GM21529 (cell line): ENCODE results near the gene PIAS4.

Experiments
- ATAC-seq: cut with Tn5 transposase; IDR thresholded peaks from one replicate; pipeline ENCODE4 v1.9.1; 2021; ENCODE audit not compliant: unreplicated experiment

PIAS4 gene

DNA sequence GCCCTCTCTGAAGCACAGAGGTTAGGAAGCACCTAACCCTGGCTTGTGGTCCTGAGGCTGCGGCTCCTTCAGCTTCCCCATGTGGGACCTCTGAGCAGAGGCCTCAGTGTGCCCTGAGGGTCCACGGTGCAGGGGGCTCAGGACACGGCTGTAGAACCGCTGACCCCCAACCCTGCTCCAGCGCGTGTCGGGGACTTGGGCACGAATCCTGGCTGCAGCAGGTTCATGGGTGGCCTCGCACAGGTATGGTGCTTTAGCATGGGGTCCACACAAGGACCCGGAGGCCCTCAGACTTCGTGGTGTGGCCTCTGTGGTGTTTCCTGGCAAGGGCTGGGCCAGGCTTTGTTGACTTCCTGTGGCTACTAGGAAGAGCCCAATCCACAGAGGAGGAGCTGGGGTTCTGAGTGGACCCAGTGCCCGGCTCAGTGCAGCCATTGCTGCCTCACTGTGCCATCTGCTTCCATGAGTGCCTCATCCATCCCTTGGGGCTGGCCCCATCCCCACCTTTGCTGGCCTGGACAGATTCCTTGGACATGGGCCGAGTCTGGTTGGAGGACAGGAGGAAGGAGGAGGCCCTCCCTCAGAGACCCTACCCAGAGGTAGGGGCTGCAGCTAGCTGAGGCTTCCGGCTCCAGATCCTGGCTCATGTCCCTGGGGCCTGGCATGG, 34.7 kb downstream of the PIAS4 start:
- ATAC-seq = no peak

DNA sequence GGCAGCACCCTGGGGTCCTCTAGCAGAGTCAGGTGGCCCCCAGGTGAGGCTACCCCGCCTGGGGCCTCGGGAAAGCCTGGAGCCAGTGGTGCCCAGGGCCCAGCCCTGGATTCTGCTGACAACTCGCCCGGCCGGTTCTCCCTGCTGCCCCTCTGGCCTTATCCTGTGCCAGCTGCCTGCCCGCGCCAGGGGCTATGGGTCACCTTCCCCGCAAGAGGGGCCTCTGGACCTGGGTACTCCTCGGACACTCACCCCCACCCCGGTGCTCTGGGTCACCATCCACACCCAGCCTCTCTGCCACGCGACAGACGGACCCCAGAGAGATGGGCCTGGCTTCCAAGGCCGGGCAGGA, 35.2 kb downstream of the PIAS4 start:
- no peak for ATAC-seq

DNA sequence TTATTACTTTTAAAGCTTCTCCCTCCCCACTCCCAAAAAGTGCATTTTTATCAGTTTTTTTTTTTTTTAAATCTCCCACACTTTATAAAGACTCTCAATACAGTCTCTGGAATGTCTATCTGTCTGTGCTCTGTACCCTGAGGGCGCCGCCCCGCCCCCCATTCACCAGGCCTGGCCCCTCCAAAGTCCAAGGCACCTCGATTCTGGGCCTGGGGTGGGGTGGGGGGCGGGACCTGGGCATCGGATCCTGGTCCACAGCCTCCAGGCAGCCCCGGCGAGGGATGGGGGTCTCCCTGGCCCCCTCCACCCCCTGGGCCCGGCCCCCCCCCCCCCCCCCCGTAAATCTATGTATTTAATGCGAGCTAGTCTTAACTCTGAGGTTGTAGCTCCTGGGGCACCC, 35.9 kb downstream of the PIAS4 start:
- ATAC-seq = no peak

DNA sequence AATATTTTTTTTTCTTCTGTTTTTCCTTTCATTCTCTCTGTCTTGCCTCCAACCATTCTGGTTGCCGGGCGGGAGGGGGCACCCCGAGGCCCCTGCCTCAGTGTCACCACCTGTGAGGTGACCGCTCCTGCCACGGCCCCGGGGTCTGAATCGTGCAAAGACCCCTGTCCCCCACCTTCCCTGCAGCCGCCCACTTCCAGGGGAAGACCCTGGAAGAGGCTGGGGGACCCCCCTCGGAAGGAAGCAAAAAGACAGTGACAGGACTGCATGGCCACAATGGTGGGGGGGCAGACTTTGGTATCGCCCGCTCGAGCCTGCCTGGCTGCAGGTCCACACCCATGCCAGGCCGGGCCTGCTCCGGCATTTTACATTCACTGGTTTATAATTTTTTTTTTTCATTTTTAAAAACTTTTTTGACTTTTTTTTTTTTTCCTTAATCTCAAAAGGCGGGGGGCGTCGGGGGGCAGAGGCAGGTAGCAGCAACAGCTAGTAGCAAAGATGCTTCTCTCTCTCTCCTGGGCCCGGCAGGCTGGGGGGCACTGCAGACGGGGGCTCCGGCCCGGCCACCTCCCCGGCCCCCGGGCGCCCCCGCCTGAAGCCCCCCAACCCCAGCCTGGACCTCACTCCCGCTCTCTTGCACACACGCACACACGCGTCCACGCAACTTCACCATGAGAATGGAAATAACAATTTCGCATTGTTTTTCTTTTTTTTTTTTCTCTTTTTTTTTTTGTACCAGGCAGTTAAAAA, 36.6 kb downstream of the PIAS4 start:
- no peak for ATAC-seq

DNA sequence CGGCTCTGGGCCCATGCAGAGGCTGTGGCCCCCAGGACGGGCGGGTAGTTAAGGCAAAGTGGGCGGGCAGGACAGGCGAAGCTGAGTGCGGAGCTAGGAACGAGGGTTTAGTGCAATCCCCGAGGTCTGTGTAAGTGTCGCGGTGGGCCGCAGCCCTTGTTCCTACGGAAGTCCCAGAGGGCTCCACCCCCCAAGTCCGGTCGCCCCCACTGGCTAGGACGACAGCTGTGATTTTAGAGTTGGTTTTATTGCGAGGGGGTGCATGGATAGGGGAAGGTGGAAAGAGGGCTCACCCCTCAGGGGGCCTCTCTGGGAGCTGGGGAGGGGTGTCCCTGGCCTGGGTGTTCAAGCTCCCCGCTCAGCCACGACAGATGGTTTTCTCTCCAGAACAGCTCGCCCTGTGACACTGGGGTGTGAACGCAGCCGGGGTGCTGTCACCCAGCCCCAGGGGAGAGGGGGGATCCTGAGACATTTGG, 37.5 kb downstream of the PIAS4 start:
- no peak for ATAC-seq

DNA sequence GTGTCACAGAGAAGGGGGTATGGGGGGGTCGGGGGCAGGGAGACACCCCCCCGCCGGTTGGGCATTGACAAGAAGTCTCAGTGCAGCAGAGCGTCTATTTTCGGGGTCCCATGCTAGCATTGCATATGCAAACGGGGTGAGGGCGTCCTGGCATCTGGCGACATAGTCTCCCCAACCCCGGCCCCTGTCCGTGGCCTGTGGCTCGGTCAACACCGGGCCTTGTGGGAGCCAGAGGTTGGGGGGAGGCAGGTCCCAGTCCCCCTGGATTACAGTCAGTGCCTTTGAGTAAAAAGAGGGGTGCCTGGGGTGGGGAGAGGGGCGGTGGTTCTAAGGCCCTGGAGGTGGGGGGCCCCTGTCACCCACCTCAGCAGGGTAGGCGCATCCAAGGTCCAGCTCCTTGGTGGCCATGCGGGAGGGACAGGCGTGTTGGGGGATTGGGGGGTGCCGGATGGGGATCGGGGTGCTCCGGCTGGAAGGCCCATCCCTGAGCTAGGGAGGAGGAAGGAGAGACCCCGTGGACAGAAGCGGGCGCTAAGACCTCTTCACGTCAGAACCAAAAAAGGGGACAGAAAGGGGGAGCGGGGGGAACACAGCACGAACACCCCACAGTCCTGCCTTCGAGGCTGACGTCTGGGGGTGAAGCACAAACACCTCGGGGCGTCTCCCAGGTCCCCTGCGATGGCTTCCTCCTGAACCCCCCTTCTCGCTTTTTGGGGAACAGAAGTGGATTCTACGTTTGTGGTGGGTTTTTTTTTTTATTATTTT, 38.2 kb downstream of the PIAS4 start:
- no peak for ATAC-seq

DNA sequence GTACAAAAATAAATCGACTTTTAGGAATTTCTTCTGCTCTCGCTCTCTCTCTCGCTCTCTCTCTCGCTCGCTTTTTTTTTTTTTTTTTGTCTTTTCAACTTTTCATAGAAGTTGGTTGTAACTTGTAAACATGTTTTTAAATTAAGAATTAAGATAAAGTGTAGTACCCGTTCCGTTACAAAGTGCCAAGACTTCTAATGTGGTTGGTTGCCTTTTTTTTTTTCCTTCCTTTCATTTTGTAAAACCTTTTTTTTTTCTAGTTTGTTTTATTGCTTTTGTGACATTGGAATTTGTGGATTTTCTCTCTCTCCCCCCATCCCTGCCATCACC, 38.8 kb downstream of the PIAS4 start:
- no peak for ATAC-seq

DNA sequence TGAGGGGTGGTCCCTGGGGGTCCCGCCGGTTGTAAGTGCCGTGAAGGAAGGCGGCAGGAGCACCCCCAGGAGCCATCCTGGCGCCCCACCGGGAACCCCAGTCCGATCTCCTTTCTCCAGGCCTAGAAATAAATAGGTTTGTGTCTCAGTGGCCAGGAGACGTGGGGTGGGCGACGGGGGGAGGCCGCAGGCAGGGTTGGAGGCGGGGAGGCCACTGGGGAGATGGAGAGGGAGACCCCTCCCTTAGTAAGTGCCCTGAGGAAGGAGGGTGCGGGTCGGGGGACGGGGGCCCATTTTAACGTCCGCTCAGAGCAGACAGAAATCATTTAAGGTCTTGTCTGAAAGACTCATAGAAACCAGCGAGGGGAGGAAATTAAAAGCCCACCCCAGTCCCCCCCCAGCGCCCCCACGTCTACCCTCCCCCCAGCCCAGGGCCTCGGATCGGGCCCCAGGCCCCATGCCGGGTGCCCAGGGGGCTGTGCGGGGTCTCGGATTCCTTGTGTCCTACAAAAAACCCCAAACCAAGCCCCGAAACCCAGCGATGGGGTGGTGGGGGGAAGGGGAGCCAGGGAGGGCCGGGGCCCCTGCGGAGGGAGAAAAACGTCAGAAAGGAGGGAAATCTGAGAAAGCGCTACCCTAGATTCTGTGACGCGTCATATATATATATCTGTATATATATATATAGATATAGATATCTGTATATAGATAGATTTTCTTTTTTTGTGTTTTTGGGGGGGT, 39.6 kb downstream of the PIAS4 start:
- no peak for ATAC-seq

DNA sequence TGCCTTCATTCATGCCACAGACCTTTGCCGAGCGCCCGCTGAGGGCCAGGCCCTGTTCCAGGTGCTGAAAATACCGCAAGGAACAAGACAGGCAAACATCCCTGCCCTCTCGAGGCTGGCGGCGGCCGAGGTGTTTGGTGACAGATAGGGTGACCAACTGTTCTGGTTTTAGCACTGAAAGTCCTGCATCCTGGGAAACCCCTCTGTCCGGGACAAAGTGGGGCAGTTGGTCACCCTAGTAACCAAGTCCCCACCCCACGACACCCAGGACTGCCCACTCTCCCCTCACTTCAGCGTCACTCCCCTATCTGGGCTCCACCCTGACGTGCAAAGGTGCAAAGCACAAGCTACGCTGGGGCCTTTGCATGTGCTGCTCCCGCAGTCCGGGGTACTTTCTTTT, 41.9 kb downstream of the PIAS4 start:
- ATAC-seq = no peak

DNA sequence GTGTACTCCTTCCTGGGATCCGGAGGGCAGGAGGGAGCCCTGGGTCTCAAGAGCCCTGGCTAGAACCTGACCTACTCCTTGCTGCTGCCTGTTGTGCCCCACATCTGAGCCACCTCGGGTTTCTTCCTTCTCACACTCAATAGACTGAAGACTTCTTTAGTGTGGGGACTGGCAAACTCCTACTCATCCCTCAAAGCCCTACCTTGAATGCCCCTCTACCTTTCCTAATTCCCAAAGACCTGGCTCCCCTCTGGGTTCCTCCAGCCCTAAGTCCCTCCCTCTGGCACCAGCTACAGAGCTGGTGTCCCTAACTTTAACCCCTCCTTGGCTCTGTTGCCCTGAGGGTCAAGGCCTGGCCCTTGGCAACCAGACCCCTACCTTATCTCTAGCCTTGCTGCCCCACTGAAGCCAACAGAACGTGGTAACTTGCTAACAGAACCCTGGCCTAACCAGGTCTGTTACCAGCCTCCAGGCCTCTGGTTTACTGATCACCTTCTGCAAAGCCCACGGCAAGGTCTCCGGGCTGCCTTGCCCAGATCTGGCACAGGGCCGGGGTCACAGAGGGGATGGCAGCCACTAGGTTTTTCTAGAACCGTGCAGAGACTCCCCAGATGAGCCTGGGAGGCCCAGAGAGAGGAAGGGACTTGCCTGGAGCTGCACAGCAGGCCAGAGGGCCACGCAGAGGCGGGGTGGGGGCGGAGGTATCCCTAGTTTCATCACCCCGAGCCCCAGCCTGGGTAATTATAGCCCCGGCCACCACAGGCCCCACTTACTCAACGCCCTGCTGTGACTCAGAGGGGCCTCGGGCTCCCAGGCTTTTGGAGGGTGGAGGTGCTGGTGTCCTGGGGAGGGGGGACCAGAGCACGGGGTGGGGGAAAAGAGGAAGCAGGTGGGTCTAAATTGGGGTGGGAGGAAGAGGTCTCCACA, 43.9 kb downstream of the PIAS4 start:
- ATAC-seq = no peak

DNA sequence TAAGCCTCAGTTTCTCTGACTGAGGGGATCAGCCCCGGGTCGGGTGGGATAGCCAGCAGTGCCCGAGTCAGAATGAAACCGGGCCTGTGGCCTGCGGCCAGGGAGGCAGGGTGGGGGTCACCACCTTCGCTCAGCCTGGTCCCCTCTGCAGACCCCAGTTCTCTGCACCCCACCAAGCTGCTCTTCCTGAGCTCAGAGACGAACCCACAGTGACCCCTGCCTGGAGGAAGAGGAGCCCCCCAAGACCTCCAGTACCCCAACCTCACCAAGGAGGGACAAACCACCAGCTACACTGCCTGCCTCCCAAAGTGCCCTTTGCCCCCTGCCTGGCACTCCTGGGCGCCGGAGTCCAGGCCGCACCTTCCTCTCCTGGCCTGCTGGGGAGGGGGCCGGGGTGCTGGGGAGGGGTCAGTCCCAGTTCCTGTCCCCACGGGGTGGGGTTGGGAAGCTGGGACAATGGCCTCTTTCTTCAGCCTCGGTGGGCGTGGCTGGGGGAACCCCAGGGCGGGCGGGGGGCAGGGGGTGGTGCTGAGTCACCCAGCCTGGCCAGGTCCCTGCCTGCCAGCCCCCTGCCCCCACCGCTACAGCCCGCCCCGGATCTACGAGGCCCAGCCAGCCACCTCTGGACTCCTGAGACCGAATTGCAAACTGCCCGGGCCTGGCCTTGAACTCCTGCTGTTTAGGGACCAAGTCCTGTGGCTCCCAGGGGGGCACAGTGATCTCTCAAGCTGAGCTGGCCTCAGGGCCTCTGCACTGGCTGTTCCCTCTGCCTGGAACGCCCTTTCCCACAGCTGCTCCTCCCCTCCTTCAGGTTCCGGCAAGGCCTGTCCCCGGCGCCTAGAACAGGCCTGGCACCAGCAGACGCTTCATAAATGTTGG, 44.8 kb downstream of the PIAS4 start:
- ATAC-seq = no peak

DNA sequence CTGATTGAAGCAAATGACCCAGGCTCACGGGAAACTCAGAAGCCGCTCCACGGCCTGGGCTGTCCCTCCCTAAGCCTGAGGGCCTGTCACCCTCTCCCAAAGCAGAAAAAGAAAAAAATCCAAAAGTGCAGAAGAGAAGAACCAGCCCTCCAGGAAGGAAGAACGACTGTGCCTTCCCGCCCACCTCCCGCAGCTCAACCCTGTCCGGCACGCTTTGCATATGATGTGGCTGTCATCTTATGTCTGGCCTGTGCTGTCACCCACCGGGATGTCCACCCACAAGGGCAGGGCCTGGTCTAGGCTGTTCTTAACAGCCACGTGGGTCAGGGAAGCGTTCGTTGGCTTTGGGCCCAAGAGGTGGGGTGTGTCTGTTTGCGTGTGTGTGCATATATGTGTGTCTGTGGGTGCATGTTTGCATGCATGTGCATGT, 45.5 kb downstream of the PIAS4 start:
- no peak for ATAC-seq

DNA sequence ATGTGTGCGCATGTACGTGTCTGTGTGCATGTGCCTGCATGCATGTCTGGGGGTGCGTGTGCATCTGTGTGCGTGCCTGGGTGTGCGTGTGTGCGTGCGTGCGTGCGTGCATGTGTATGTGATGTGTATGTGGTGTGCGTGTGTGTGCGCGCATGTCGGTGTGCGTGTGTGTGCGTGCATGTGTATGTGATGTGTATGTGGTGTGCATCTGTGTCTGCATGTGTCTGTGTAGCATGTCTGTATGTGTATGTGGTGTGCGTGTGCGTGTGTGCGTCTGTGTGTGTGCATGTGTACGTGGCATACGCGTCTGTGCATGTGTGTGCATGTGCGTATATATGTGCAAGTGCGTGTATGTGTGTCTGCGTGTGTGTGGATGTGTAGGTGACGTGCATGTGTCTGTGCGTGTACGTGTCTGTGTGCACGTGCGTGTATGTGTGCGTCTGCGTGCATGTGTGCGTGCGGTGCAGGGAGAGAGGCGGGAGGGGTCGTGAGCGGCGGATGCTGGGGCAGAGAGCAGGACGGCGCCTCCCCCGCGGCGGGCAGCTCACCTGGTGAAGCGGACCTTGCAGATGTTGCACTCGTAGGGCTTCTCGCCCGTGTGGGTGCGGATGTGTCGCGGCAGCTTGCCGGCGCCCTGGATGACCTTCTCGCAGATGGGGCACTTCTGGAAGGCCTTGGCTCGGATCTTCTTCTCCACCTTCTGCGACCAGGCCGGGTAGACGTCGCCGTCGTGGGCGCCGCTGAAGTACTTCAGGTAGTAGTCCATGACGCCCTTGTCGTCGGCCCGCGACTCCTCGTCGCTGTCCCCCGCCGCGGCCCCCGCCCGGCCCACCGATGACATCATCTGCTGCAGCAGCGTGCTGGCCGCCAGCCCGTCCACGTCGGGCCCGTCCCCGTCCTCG, 46.1 kb downstream of the PIAS4 start:
- no peak for ATAC-seq

DNA sequence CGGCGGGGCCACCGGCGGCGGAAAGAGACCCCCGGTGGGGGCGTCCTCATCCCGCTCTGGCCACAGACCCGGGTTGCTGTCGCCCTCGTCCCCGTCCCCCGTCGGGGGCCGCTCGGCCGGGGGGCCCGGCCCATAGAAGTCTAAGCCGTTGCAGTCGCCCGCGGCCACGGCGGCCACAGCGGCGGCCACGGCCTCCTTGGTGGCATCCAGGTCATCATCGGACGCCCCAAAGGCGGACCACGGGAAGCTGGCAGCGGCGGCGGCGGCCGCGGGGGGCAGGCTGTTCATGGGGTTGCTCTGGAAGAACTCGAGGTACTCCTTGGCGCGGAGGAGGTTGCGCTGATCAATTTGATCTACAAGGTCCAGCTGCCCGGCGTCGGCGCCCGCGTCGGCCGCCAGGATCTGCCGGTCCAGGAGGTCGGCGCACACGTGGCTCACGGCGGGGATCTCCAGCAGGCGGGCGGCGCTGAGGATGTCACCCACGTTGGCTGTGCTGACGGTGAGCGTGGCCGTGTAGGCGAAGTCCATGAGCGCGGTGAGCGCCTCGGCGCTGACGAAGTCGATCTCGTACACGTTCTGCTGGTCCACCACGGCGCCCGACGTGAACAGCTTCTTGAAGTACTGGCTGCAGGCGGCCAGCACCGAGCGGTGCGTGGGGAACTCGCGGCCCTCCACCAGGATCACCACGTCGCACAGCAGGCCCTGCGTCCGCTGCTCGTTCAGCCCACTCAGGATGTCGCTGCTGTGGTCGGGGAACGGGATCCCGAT, 47.1 kb downstream of the PIAS4 start:
- ATAC-seq = no peak

DNA sequence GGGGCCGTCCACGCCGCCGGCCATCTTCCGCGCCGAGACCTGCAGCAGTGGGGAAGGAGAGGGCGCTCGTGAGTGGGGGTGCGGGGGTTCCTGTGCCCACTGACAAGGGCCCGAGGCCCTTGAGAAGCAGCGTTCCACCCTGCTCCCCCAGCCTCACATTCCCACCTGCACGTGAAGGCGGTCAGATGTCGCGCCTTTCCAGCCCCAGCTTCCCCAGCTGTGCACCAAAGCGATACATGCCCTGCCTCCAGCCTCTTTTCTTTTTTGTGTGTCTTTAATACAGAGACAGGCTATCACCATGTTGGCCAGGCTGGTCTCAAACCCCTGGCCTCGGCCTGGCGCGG, 47.6 kb downstream of the PIAS4 start:
- no peak for ATAC-seq

DNA sequence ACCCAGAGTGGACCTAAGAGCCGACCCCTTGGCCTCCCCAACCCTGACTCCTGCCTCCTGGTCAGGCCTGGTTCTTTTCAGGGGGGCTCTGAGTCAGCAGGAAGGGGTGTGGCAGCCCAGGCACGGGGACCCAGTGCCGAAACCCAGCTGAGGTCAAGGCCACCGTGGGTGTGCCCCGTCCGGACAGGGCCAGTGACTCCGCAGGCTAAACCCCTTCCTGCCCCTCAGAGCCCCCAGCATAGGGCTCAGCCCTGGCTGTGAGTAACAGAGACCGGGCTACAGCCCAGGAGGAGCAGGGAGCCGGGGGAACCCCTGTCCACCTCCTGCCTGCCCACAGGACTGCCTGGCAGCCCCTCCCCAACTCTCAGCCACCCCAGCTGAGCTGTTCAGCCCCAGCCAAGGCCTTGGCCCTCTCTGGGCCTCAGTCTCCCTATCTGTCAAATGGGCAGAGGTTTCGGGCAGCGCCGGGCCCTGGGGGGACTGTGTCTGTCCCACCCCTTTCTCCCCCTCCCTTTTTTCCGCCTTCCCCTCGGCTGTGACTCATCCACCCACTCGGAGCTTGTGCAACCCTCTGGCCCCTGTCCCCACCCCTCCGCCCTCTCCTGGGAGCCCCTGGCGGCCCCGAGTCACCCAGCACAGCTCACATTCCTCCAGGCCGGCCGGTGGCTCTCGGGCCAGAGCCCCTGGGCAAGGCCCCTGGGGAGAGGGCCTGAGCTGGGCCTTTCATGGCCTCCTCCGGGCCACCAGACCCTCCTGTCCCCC, 50.6 kb downstream of the PIAS4 start:
- ATAC-seq = no peak
